HFF-Myc (cell line): ENCODE data around the gene MEF2C.

Source experiments
- DNase-seq: peaks from one replicate; pipeline ENCODE4 v3.0.0-alpha.2; 2011; ENCODE audit warnings: low read depth; ENCODE audit errors: extremely low read depth
- H3K4me3 ChIP-seq: replicated peaks from 2 replicates; pipeline ENCODE4 v1.5.1; 2011; ENCODE audit warnings: low read depth, mild to moderate bottlenecking, control low read depth, low read length
- TF ChIP-seq, protein P1 (sequence below): IDR thresholded peaks from 2 replicates; pipeline ENCODE4 v1.5.1; 2012; ENCODE audit warnings: mild to moderate bottlenecking, low read depth, low read length, control low read depth; ENCODE audit errors: missing control alignments

MEF2C gene

DNA sequence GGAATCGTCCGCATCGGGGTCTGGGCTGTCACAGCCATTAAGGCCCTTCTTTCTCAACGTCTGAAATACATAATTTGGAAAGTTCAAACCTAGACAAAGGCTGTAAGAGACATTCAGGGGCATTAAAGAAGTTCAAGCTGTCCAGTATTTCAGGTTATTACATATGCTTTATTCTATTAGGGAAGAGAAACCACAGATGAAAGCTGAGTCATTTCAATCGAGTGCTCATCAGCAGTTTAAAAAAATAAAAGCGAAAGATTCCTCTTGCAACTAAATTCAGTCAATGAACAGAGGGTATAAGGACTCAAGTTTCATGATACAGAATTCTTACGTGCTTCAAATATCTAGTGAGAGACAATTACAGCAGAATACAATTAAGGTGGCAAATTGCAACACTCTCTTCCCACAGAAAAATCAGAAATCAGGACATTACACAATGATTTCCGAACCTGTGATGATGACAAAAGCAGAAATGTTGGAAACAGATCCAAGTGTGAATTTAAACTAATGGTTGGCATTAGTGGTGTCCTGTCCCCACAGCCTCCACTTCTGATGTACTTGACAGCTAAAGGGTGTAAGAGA, 121.6 kb downstream of the MEF2C start:
- no peak for DNase-seq
- TF ChIP-seq, protein P1, sequence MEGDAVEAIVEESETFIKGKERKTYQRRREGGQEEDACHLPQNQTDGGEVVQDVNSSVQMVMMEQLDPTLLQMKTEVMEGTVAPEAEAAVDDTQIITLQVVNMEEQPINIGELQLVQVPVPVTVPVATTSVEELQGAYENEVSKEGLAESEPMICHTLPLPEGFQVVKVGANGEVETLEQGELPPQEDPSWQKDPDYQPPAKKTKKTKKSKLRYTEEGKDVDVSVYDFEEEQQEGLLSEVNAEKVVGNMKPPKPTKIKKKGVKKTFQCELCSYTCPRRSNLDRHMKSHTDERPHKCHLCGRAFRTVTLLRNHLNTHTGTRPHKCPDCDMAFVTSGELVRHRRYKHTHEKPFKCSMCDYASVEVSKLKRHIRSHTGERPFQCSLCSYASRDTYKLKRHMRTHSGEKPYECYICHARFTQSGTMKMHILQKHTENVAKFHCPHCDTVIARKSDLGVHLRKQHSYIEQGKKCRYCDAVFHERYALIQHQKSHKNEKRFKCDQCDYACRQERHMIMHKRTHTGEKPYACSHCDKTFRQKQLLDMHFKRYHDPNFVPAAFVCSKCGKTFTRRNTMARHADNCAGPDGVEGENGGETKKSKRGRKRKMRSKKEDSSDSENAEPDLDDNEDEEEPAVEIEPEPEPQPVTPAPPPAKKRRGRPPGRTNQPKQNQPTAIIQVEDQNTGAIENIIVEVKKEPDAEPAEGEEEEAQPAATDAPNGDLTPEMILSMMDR, result no peak

DNA sequence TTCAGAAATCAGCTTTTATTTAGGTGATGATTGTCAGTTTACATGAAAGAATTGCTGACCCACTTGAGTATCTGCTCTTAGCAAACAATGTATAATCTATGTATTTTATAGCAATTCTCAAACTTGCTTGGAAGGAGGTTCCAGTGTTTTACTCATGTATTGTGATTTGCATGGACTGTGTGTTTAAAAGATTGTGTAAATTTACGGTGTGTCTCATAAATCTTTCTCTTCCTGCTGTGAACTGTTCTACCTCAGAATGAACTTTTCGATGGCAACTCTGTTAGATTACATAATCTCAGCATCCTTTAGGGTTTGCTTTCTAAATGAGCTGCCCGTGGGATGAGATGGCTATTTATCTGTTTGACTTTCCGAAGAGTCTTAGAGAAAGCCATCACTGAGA, 122.5 kb downstream of the MEF2C start:
- no peak for DNase-seq
- TF ChIP-seq, protein P1, result no peak
- no peak overlapping the region for H3K4me3 ChIP-seq

More for the DNA sequence above, 121.6 kb downstream of the MEF2C start:
- no peak overlapping the region for H3K4me3 ChIP-seq

DNA sequence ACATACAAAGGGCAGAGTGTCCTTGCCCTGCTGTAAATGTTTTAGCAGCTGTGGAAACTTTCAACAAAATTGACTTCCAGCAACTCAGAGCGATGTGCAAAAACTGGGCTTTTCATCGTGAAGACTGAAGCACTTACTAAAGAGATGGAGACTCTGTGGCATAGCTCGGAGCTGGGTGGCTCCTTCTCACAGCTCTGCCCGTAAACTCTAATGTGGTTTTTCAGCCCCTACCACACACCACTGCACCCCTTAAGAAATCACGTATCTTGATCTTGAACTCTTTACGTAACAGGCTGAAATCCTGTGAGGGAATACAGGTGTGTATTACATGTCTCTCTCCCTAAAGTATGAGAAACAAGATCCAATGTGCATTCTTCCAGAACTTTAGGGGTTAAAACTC, 124.4 kb downstream of the MEF2C start:
- no peak overlapping the region for H3K4me3 ChIP-seq
- TF ChIP-seq, protein P1, result no peak
- no peak for DNase-seq

DNA sequence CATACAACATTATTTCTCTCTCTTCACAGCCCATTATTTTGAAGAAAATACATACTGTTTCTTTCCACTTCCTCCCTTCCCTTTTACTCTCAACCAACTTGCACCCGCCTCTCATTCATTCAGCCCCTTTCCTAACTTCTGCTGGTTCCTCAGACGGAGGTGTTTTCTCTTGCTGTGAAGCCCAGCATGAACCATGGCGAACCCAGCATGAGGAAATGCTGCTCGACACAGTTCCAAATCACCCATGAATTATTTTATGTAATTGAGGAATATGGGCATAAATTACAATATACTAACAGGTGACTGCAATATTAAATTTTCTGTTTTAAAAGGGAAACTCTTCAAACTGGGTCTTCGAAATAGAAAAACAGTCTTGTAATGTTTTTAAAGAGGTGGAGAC, 124.8 kb downstream of the MEF2C start:
- DNase-seq, result no peak
- TF ChIP-seq, protein P1, result no peak
- H3K4me3 ChIP-seq, result no peak overlapping the region

DNA sequence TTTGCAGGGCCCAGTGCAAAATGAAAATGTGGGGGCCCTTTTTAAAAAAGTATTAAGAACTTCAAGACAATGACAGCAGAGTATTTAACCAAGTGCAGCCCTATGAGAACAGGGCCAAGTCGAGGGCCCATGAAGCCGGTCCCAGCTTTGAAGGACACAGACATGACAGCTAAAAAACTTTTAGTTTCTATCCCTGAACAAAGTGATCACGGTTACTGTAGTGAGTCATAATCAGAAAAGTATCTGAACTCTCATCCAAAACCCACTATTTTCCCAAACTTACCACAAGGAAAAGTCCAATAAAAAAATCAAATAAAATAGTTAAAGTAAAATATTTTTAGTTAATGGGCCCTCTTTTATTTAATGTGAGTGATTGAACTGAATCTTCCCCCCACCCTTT, 126.0 kb downstream of the MEF2C start:
- no peak overlapping the region for H3K4me3 ChIP-seq
- DNase-seq, result no peak
- TF ChIP-seq, protein P1, result no peak

DNA sequence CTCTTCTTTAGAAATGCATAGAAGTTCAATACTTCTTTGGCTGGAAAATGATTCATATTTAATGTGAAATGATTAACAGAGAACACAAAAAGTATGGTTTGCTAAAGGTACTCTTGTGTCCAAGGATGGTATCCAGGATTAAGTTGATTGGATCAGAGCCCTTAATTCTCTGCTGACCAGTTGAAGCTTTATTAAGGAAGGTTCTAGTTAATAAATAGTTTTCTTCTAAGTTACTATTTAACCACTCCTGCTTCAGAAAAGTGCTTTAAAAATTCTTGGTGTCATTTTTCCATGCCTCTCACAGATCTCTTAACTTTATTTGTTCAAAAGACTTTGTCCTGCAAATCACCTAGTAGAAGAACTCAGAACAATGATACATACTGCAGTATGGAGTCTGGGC, 134.3 kb downstream of the MEF2C start:
- DNase-seq, result no peak
- no peak overlapping the region for H3K4me3 ChIP-seq
- TF ChIP-seq, protein P1, result no peak

DNA sequence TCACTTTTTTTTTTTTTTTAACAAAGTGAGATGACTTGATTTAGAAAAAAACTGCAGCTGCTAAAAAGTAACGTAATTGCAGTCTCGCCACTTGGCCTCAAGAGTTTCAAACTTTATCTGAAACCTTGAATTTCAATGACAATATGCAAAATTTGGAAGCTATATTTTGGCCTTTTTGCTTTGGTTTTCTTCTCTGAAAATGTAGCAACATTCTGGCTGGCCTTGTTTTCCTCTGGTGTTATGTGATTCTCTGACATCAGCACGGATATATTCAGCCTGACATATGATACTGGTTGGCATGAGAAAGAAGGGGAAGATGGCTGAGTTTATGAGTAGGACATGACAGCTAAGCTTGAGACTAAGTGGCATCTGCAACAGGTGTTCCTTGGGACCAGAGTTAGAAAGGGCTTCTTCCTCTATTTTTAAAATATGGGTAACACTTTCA, 136.5 kb downstream of the MEF2C start:
- H3K4me3 ChIP-seq, result no peak overlapping the region

More for the DNA sequence above, 136.5 kb downstream of the MEF2C start:
- DNase-seq, result no peak
- TF ChIP-seq, protein P1, result no peak
